IMR-90 (cell line): ENCODE results near the gene DSCAML1. TPM values are rescaled to one million over a fixed set of nuclear protein-coding genes. Genes with fewer than 3 reads are reported as not detected.

Source experiments
- ATAC-seq: fragments of 200-7000 bp; cut with Tn5 transposase; 2 replicates; pipeline ENCODE4 v1.9.1; 2020; ENCODE audit warnings: low read depth, mild to moderate bottlenecking, moderate library complexity
- BruUV-seq: library from RNA; stranded (reverse); fragments of 400-500 nt; replicated peaks from 2 replicates; lab custom pipeline; 2021; lab: Mats Ljungman, UMichigan
- CTCF ChIA-PET: fragments of 300-600 bp; formaldehyde crosslinking; extraction: SDS; loops from one replicate; lab custom pipeline; 2021; ENCODE audit warnings: antibody characterized with exemption; lab: Yijun Ruan, JAX
- POLR2A ChIA-PET: fragments of 300-600 bp; sonication (Branson Sonifier 250); formaldehyde crosslinking; loops from one replicate; lab custom pipeline; 2022; ENCODE audit warnings: antibody characterized with exemption; ENCODE audit not compliant: unreplicated experiment; lab: Charles Lee
- DNase-seq: peaks from one replicate; pipeline ENCODE4 v3.0.0; 2013
- H2AFZ ChIP-seq: replicated peaks from 2 replicates; pipeline ENCODE3; 2013; ENCODE audit warnings: low read length, mild to moderate bottlenecking; ENCODE audit not compliant: poor library complexity
- H2AK5ac ChIP-seq: 2 replicates; pipeline ENCODE4 v1.6.1; 2013; ENCODE audit warnings: low read depth, low read length, inconsistent platforms
- H2AK9ac ChIP-seq: replicated peaks from 2 replicates; pipeline ENCODE3; 2013; ENCODE audit warnings: mild to moderate bottlenecking, low read depth, low read length, moderate library complexity; ENCODE audit not compliant: poor library complexity
- H2BK120ac ChIP-seq: 2 replicates; pipeline ENCODE4 v1.6.1; 2013; ENCODE audit warnings: low read depth, low read length, inconsistent platforms
- H2BK15ac ChIP-seq: 3 replicates; pipeline ENCODE4 v1.6.1; 2013; ENCODE audit warnings: low read depth, low read length, inconsistent platforms
- H2BK20ac ChIP-seq: 2 replicates; pipeline ENCODE4 v1.6.1; 2013; ENCODE audit warnings: low read depth, mild to moderate bottlenecking, inconsistent platforms, low read length, moderate library complexity
- H2BK5ac ChIP-seq: 2 replicates; pipeline ENCODE4 v1.6.1; 2013; ENCODE audit warnings: mild to moderate bottlenecking, low read depth, low read length, inconsistent platforms; ENCODE audit not compliant: poor library complexity, severe bottlenecking
- H3K14ac ChIP-seq: replicated peaks from 2 replicates; pipeline ENCODE4 v1.6.1; 2013; ENCODE audit warnings: low read depth, low read length, inconsistent platforms
- H3K18ac ChIP-seq: 2 replicates; pipeline ENCODE4 v1.6.1; 2013; ENCODE audit warnings: low read depth, low read length, control low read depth
- H3K23ac ChIP-seq: 2 replicates; pipeline ENCODE4 v1.6.1; 2013; ENCODE audit warnings: low read depth, low read length, inconsistent platforms
- H3K27ac ChIP-seq: 2 replicates; pipeline ENCODE4 v1.5.1; 2013; ENCODE audit warnings: mild to moderate bottlenecking, control low read depth, low read length; ENCODE audit not compliant: insufficient read depth
- H3K27me3 ChIP-seq: 2 replicates; pipeline ENCODE4 v1.6.1; 2013; ENCODE audit warnings: low read length; ENCODE audit not compliant: control insufficient read depth, insufficient read depth
- H3K36me3 ChIP-seq: 2 replicates; pipeline ENCODE4 v1.6.1; 2013; ENCODE audit warnings: low read length, mixed read lengths; ENCODE audit not compliant: control insufficient read depth, insufficient read depth
- H3K4ac ChIP-seq: 2 replicates; pipeline ENCODE4 v1.6.1; 2013; ENCODE audit warnings: low read depth, low read length, inconsistent platforms
- H3K4me1 ChIP-seq: 2 replicates; pipeline ENCODE4 v1.6.1; 2013; ENCODE audit warnings: low read length, mixed read lengths; ENCODE audit not compliant: control insufficient read depth, insufficient read depth
- H3K4me2 ChIP-seq: 2 replicates; pipeline ENCODE4 v1.6.1; 2013; ENCODE audit warnings: low read depth, mild to moderate bottlenecking, control low read depth, low read length, moderate library complexity
- H3K4me3 ChIP-seq: 2 replicates; pipeline ENCODE4 v1.5.1; 2013; ENCODE audit warnings: low read depth, mild to moderate bottlenecking, control low read depth, low read length, moderate library complexity; ENCODE audit not compliant: insufficient read depth
- H3K56ac ChIP-seq: 2 replicates; pipeline ENCODE4 v1.6.1; 2013; ENCODE audit warnings: low read length, inconsistent platforms; ENCODE audit not compliant: insufficient read depth; ENCODE audit errors: extremely low read depth
- H3K79me1 ChIP-seq, 2 experiments: 2 replicates each; pipeline ENCODE4 v1.6.1; 2013; ENCODE audit warnings: low read length in 2 of 2, inconsistent platforms in 1 of 2, low read depth in 1 of 2
- H3K9ac ChIP-seq: 2 replicates; pipeline ENCODE4 v1.6.1; 2013; ENCODE audit warnings: low read depth, low read length, control low read depth
- H3K9me1 ChIP-seq: 2 replicates; pipeline ENCODE4 v1.6.1; 2013; ENCODE audit warnings: low read length, inconsistent platforms; ENCODE audit not compliant: insufficient read depth
- H3K9me3 ChIP-seq: 2 replicates; pipeline ENCODE4 v1.6.1; 2013; ENCODE audit warnings: low read length; ENCODE audit not compliant: control insufficient read depth, insufficient read depth
- H4K20me1 ChIP-seq: 2 replicates; pipeline ENCODE4 v1.6.1; 2013; ENCODE audit warnings: low read length, inconsistent platforms; ENCODE audit not compliant: insufficient read depth
- H4K5ac ChIP-seq: 2 replicates; pipeline ENCODE4 v1.6.1; 2013; ENCODE audit warnings: mild to moderate bottlenecking, low read depth, low read length, control low read depth
- H4K8ac ChIP-seq, 2 experiments: 2 replicates each; pipeline ENCODE4 v1.6.1; 2013; ENCODE audit warnings: low read depth in 2 of 2, low read length in 2 of 2, control low read depth in 1 of 2, inconsistent platforms in 1 of 2
- H4K91ac ChIP-seq: 2 replicates; pipeline ENCODE4 v1.6.1; 2013; ENCODE audit warnings: low read depth, low read length, inconsistent platforms; ENCODE audit not compliant: insufficient read depth
- BHLHE40 ChIP-seq: fragments of 150-350 bp; IDR thresholded peaks from 2 replicates; pipeline ENCODE4 v1.6.1; 2016; ENCODE audit warnings: mild to moderate bottlenecking, low read depth, low read length
- CHD1 ChIP-seq: IDR thresholded peaks from 2 replicates; pipeline ENCODE4 v1.6.1; 2012; ENCODE audit warnings: low read depth, low read length, improper control_type of control experiment
- FOS ChIP-seq: fragments of 150-350 bp; IDR thresholded peaks from 2 replicates; pipeline ENCODE4 v1.6.1; 2016; ENCODE audit warnings: low read depth, low read length
- MAFK ChIP-seq: IDR thresholded peaks from 2 replicates; pipeline ENCODE4 v1.6.1; 2012; ENCODE audit warnings: low read depth, low read length, improper control_type of control experiment
- MAZ ChIP-seq: IDR thresholded peaks from 2 replicates; pipeline ENCODE4 v1.6.1; 2012; ENCODE audit warnings: low read depth, mild to moderate bottlenecking, low read length, improper control_type of control experiment, moderate library complexity, borderline replicate concordance
- MXI1 ChIP-seq: IDR thresholded peaks from 2 replicates; pipeline ENCODE4 v1.6.1; 2012; ENCODE audit warnings: low read depth, mild to moderate bottlenecking, low read length, moderate library complexity, borderline replicate concordance
- NFE2L2 ChIP-seq: fragments of 150-350 bp; IDR thresholded peaks from 2 replicates; pipeline ENCODE4 v1.6.1; 2016; ENCODE audit warnings: low read depth, mild to moderate bottlenecking, low read length
- POLR2A ChIP-seq: IDR thresholded peaks from 2 replicates; pipeline ENCODE4 v1.6.1; 2012; ENCODE audit warnings: mild to moderate bottlenecking, low read depth, low read length
- RAD21 ChIP-seq: IDR thresholded peaks from 2 replicates; pipeline ENCODE4 v1.6.1; 2012; ENCODE audit warnings: low read length, improper control_type of control experiment
- RCOR1 ChIP-seq: IDR thresholded peaks from 2 replicates; pipeline ENCODE4 v1.6.1; 2012; ENCODE audit warnings: mild to moderate bottlenecking, low read length, improper control_type of control experiment; ENCODE audit not compliant: insufficient replicate concordance
- RFX5 ChIP-seq: IDR thresholded peaks from 2 replicates; pipeline ENCODE4 v1.8.0; 2012; ENCODE audit warnings: low read depth, mild to moderate bottlenecking, low read length, moderate library complexity
- WGBS, 2 experiments: methylation state at CpG; one replicate each; pipeline versions ENCODE4 v1.1.5 to v1.1.7; 2013; ENCODE audit warnings: missing lambda C conversion rate in 2 of 2; ENCODE audit not compliant: insufficient read length in 1 of 2; ENCODE audit errors: extremely low coverage in 2 of 2; 5-methylcytosine and 5-hydroxymethylcytosine counted together
- dilution Hi-C: fragments of 300-500 bp; cut with HindIII; formaldehyde crosslinking; loops from one replicate; pipeline ENCODE4 v1.14.3; 2018; ENCODE audit warnings: low sequenced_read_pairs; ENCODE audit not compliant: unreplicated experiment
- in situ Hi-C: fragments of 300-500 bp; cut with MboI; formaldehyde crosslinking; loops from 3 replicates; pipeline ENCODE4 v1.14.3; 2019; ENCODE audit warnings: low sequenced_read_pairs, inconsistent platforms, mixed read lengths
- intact Hi-C: fragments of 100-400 bp; cut with micrococcal nuclease; formaldehyde crosslinking; loops from 2 replicates; pipeline ENCODE4 v1.10.0; 2022
- polyA plus RNA-seq, 3 experiments: library from polyadenylated mRNA; depleted of rRNA; stranded (reverse); fragments of >200 nt; gene quantifications; 2 replicates each; pipeline ENCODE4 v1.2.3, GENCODE V29; 2012; ENCODE audit warnings: low replicate concordance in 1 of 3
- total RNA-seq: library from RNA; depleted of rRNA; stranded (reverse); fragments of >200 nt; gene quantifications from 2 replicates; pipeline ENCODE4 v1.2.3, GENCODE V29; 2012
- TF ChIP-seq, protein P1 (sequence below): conservative IDR thresholded peaks from 2 replicates; pipeline ENCODE4 v1.5.1; 2012; ENCODE audit warnings: mild to moderate bottlenecking, low read depth, low read length, improper control_type of control experiment
- TF ChIP-seq, protein P2 (sequence below): fragments of 150-350 bp; IDR thresholded peaks from 2 replicates; pipeline ENCODE4 v1.6.1; 2017; ENCODE audit warnings: mild to moderate bottlenecking, antibody characterized with exemption, low read length, low read depth
- TF ChIP-seq, protein P3 (sequence below): fragments of 150-350 bp; IDR thresholded peaks from 2 replicates; pipeline ENCODE4 v1.6.1; 2016; ENCODE audit warnings: low read depth, mild to moderate bottlenecking, low read length, moderate library complexity, borderline replicate concordance

The DSCAML1 gene
- total and polyA plus RNA-seq, 2 of the 4 experiments (the other 2 are of a cell fraction): not detected

DNA sequence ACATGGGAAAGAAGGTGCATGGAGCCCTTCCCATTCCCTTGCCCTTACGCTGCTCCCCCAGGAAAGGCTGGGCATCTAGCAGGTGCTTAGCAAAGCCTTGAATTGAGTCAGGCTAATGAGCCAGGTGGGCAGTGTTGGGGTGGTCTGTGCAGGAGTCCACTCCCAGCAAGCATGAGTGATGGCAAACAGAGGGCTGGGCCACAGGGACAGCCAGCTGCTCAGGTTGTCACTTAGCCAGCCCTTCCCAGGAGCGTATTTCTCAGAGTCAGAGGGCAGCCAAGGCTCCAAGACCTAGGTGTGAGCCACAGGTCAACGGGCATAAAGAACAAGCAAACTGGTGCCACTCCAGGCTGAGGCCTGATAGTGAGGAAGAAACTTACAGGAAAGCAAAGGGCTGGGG lies 149.8 kb downstream of the DSCAML1 start:
- CTCF ChIA-PET: no interaction called here
- Histone ChIP-seq H4K91ac (no peak overlapping the region), H3K9me1 (no peaks in the 10 kb centered on the region), H4K5ac (no peak overlapping the region), H3K56ac (no peak overlapping the region), H3K4ac (no peak overlapping the region), H2BK5ac (no peak overlapping the region), H3K9ac (no peak overlapping the region), H3K4me1 (no peaks in the 10 kb centered on the region), H4K20me1 (no peaks in the 10 kb centered on the region), H2AK5ac (no peak overlapping the region), H3K4me2 (no peak overlapping the region), H3K27me3 (peaks cover 11% of the 10 kb centered on the region), H2BK15ac (no peak overlapping the region), H3K79me1 (no peaks in the 10 kb centered on the region), H2AK9ac (no peak overlapping the region), H3K36me3 (no peaks in the 10 kb centered on the region), H3K27ac (no peak overlapping the region), H2BK20ac (no peak overlapping the region), H3K14ac (no peak overlapping the region), H4K8ac (no peak overlapping the region), H3K9me3 (no peaks in the 10 kb centered on the region), H2AFZ (no peak overlapping the region), H2BK120ac (no peak overlapping the region), H3K18ac (no peak overlapping the region), H3K23ac (no peak overlapping the region), H3K4me3 (no peak overlapping the region)
- no TSS peak for BruUV-seq
- POLR2A ChIA-PET: no interaction called here
- intact Hi-C loops (no loop called here), in situ Hi-C loops (no loop called here), dilution Hi-C loops (no loop called here)
- TF ChIP-seq BHLHE40 (no peak), POLR2A (no peak), RFX5 (no peak), MXI1 (no peak), MAFK (no peak), CHD1 (no peak), MAZ (no peak), NFE2L2 (no peak), RAD21 (no peak), RCOR1 (no peak), FOS (no peak)
- TF ChIP-seq, protein P1, sequence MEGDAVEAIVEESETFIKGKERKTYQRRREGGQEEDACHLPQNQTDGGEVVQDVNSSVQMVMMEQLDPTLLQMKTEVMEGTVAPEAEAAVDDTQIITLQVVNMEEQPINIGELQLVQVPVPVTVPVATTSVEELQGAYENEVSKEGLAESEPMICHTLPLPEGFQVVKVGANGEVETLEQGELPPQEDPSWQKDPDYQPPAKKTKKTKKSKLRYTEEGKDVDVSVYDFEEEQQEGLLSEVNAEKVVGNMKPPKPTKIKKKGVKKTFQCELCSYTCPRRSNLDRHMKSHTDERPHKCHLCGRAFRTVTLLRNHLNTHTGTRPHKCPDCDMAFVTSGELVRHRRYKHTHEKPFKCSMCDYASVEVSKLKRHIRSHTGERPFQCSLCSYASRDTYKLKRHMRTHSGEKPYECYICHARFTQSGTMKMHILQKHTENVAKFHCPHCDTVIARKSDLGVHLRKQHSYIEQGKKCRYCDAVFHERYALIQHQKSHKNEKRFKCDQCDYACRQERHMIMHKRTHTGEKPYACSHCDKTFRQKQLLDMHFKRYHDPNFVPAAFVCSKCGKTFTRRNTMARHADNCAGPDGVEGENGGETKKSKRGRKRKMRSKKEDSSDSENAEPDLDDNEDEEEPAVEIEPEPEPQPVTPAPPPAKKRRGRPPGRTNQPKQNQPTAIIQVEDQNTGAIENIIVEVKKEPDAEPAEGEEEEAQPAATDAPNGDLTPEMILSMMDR: no peak
- TF ChIP-seq, protein P2, sequence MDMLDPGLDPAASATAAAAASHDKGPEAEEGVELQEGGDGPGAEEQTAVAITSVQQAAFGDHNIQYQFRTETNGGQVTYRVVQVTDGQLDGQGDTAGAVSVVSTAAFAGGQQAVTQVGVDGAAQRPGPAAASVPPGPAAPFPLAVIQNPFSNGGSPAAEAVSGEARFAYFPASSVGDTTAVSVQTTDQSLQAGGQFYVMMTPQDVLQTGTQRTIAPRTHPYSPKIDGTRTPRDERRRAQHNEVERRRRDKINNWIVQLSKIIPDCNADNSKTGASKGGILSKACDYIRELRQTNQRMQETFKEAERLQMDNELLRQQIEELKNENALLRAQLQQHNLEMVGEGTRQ: no peak
- TF ChIP-seq, protein P3, sequence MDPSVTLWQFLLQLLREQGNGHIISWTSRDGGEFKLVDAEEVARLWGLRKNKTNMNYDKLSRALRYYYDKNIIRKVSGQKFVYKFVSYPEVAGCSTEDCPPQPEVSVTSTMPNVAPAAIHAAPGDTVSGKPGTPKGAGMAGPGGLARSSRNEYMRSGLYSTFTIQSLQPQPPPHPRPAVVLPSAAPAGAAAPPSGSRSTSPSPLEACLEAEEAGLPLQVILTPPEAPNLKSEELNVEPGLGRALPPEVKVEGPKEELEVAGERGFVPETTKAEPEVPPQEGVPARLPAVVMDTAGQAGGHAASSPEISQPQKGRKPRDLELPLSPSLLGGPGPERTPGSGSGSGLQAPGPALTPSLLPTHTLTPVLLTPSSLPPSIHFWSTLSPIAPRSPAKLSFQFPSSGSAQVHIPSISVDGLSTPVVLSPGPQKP: no peak
- ATAC-seq: no peak
- 0% methylated on average over 1 of the region's 3 CpGs; no CpG with 5 or more reads in 1 of the 2 experiments for whole genome bisulfite sequencing, 2 experiments
- DNase-seq: no peak
